HuH-7 (cell line): ENCODE data around the gene GIGYF2.
"Not testable (repeated sequence)": the region's sequence is repeated elsewhere in the genome, so short reads cannot be mapped to it uniquely, and the experiment has no call there.

ENCODE experiments used
- DNase-seq: peaks from one replicate; pipeline ENCODE4 v3.0.0; 2011; ENCODE audit warnings: low spot score

Gene GIGYF2

DNA sequence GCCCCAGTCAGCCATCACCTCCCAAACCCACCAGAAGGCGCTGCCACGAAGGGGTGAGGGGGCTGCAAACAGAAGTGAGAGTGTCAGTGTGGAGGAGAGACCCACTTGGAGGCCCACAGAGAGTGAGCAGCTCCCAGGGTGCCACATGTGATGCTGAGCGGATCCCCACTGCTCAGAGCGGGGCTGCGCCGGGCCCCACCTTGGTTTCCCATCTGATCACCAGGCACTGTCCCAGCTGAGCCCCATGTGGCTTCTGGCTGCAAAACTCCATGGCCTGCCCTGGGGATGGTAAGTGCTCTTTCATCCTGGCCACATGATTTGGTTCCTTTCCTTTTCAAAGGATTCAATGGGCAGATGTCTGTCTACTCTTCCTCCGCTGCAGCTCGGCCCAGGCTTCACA is 196.7 kb downstream of the GIGYF2 start:
- no peak for DNase-seq

DNA sequence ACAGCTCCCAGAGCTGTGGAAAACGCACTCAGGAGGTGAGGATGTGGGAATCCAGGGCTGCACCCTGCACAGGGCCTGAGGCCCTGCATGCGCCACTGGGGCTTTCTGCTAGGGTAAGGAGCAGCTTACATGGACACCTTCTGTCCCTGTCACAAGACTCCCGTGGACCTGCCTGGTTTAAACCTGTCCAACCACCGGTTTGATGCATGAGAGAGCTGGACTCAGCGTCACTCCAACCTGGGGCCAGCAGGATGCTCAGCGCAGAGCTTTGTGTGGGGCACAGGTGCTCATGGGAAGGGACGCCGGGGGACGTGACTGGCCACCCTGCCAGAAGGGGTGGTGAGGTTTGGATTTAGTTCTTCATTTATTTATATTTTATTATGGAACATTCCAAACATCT is 197.1 kb downstream of the GIGYF2 start:
- no peak for DNase-seq

DNA sequence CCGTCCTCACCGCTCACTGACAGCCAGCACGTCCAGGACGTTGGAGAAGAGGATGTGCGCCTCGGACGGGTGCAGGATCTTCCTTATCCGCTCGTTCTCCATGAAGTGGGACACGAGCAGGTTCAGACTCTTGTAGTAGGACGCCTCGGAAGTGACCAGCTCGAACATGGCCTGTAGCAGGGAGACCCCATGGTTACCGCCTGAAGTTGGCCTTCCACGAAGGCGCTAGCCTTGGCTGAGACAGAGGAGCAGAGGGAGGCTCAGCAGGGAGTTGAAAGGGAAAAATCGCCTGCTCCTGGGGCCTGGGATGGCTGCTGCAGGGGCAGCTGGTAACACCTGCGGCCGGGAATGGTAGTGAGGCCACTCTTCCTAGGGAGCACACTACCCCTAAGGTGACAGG is 197.6 kb downstream of the GIGYF2 start:
- no peak for DNase-seq

- no peak for DNase-seq
Measured at GRCh38 chr2:232896111-232896510, 199.0 kb downstream of the GIGYF2 start.

- no peak for DNase-seq
Measured at GRCh38 chr2:232896720-232897597, 199.8 kb downstream of the GIGYF2 start.

DNA sequence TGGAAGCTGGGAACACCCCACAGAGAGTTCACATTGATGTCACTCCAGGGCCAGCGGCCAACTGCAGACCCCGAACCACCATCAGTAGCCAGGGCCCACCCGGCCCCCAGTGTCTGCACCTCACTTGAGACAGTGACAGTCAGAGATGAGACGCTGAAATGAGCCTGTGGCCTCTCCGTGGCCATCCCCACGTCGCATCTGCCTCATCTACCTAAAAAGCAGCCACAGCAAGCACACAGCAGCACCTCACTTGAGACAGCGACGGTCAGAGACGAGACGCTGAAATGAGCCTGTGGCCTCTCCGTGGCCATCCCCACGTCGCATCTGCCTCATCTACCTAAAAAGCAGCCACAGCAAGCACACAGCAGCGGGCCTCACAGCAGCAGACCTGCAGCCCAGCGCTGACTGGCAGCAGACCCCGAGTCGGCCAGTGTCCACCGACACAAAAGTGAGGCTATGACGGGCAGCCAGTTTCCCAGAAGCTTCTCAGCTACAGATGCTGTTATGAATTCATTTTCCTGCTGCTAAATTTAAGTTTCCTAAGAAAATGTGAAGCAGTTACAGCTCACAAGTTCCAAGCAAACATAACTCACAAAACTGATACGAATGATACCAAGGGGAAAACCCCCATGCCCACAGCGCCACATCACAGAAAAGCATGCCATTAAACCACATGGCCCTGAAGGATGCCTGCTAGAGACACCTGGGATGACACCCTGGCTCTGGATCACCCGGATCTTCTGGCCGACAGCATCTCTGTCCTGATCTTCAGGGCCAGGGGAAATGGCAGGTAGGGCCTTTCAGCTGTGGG is 200.7 kb downstream of the GIGYF2 start:
- no peak for DNase-seq

GRCh38 chr2:232898592-232899543 is 201.7 kb downstream of the GIGYF2 start:
- DNase-seq: no peak

- no peak for DNase-seq
Measured at GRCh38 chr2:232900811-232901735, 203.9 kb downstream of the GIGYF2 start.

- no peak for DNase-seq
Measured at GRCh38 chr2:232901736-232902578, 204.8 kb downstream of the GIGYF2 start.

DNA sequence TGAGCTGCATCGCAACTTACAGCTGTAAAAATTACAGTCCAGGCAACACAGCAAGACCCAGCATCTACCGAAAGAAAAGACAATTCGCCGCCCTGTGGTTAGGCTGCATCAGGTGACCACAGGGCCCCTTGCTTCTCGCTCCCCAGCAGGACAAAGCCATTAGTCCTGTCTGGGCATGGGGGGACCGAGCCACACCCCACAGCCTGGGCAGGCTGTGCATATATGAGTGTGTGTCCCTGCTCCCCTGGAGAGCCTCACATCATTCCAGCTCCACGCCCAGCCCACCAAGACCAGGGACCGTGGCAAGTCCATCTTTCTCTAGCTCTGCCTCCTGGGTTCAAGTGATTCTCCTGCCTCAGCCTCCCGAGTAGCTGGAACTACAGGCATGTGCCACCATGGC is 206.9 kb downstream of the GIGYF2 start:
- no peak for DNase-seq

GRCh38 chr2:232906867-232907717 is 210.0 kb downstream of the GIGYF2 start:
- not testable (repeated sequence) for DNase-seq

DNA sequence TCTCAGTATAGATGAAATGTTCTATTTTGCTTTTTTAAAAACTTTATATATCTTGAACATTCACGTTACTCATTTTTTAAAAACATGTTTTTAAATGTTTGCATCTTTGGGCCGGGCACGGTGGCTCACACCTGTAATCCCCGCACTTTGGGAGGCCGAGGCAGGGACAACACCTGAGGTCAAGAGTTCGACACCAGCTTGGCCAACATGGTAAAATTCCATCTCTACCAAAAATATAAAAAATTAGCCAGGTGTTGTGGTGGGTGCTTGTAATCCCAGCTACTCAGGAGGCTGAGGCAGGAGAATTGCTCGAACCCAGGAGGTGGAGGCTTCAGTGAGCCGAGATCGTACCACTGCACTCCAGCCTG is 210.6 kb downstream of the GIGYF2 start:
- DNase-seq: not testable (repeated sequence)

DNA sequence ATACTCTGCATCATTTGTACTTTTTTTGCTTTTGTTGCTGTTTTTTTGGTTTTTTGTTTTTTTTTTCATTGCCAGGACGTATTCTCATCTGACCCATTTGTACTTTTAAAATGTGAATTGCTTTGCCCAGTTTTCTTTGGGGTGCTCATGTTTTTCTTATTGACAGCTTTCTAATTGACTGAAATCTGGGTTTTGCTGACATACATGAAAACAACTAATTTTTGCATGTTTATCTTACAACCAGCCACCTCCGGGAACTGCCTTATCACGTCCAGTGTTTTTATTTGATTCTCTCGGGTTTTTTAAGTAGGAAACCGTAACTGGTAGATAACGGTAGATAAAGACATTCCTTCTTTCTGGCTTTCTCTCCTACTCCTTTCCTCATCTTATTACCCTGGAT is 211.6 kb downstream of the GIGYF2 start:
- DNase-seq: no peak
